AG04449 (cell line): ENCODE measurements around the gene TSPAN14.
"Not testable (repeated sequence)": the region's sequence is repeated elsewhere in the genome, so short reads cannot be mapped to it uniquely, and the experiment has no call there.

Source experiments
- CTCF ChIA-PET: fragments of 350-600 bp; formaldehyde crosslinking; extraction: SDS; loops from one replicate; lab custom pipeline; 2021; ENCODE audit warnings: antibody characterized with exemption; lab: Yijun Ruan, JAX
- POLR2A ChIA-PET: fragments of 400-600, 350-600 bp; formaldehyde crosslinking; extraction: SDS; loops from one replicate; lab custom pipeline; 2020; ENCODE audit warnings: antibody characterized with exemption, inconsistent platforms; lab: Yijun Ruan, JAX
- DNase-seq: peaks from one replicate; pipeline ENCODE4 v3.0.0-alpha.2; 2010; ENCODE audit warnings: low read depth, low spot score
- H3K4me3 ChIP-seq: 2 replicates; pipeline ENCODE4 v1.5.1; 2011; ENCODE audit warnings: low read depth, mild to moderate bottlenecking, control low read depth, low read length
- TF ChIP-seq, protein P1 (sequence below): IDR thresholded peaks from one replicate; pipeline ENCODE4 v1.5.1; 2011; ENCODE audit warnings: mild to moderate bottlenecking, moderate library complexity, low read length, control low read depth, inconsistent platforms; ENCODE audit not compliant: insufficient read depth; ENCODE audit errors: missing control alignments

TSPAN14 gene

GRCh38 chr10:80416479-80417098 lies 37.5 kb upstream of the TSPAN14 start:
- POLR2A ChIA-PET = no interaction called here
- CTCF ChIA-PET = no interaction called here
- DNase-seq = no peak
- H3K4me3 ChIP-seq = no peak overlapping the region
- TF ChIP-seq, protein P1, sequence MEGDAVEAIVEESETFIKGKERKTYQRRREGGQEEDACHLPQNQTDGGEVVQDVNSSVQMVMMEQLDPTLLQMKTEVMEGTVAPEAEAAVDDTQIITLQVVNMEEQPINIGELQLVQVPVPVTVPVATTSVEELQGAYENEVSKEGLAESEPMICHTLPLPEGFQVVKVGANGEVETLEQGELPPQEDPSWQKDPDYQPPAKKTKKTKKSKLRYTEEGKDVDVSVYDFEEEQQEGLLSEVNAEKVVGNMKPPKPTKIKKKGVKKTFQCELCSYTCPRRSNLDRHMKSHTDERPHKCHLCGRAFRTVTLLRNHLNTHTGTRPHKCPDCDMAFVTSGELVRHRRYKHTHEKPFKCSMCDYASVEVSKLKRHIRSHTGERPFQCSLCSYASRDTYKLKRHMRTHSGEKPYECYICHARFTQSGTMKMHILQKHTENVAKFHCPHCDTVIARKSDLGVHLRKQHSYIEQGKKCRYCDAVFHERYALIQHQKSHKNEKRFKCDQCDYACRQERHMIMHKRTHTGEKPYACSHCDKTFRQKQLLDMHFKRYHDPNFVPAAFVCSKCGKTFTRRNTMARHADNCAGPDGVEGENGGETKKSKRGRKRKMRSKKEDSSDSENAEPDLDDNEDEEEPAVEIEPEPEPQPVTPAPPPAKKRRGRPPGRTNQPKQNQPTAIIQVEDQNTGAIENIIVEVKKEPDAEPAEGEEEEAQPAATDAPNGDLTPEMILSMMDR = no peak

DNA sequence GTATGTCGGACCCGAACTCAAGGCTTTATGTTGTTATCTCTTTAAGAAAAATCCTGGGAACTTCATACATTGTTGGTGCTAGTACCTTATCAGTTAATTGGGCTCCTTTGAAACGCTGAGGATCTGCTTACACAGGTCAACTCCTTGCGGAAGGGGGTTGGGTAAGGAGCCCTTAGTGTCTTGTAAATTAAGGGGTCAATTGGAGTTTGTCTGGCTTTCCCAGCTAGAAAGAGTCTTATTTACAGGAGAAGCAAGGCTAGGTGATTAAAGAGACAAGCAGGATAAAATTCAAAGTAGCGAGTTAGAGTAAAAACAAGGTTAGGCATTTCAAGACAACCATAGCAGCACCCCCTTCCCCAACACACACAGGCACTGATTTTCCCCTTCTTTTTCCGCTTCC lies 36.9 kb upstream of the TSPAN14 start:
- DNase-seq, H3K4me3 ChIP-seq, POLR2A ChIA-PET, CTCF ChIA-PET: not testable (repeated sequence)

GRCh38 chr10:80421050-80421706 lies 32.9 kb upstream of the TSPAN14 start:
- H3K4me3 ChIP-seq = no peak overlapping the region
- no peak for DNase-seq
- TF ChIP-seq, protein P1 = no peak
- ChIA-PET POLR2A (no interaction called here), CTCF (no interaction called here)

- TF ChIP-seq, protein P1 = no peak
- CTCF ChIA-PET = interaction anchor here (2.5 kb wide), 1 partner anchor 83 kb away, joined by 10 read pairs; no protein-coding TSS in a partner anchor
- no peak for DNase-seq
- POLR2A ChIA-PET = no interaction called here
- no peak overlapping the region for H3K4me3 ChIP-seq
These were observed 32.2 kb upstream of the TSPAN14 start for GRCh38 chr10:80421707-80422536.

- ChIA-PET POLR2A (no interaction called here), CTCF (no interaction called here)
- TF ChIP-seq, protein P1 = no peak
- DNase-seq = no peak
- H3K4me3 ChIP-seq = no peak overlapping the region
These were observed 28.2 kb upstream of the TSPAN14 start for GRCh38 chr10:80425901-80426300.

- ChIA-PET POLR2A (no interaction called here), CTCF (no interaction called here)
- H3K4me3 ChIP-seq = no peak overlapping the region
These were observed 26.6 kb upstream of the TSPAN14 start for GRCh38 chr10:80427541-80427940.

More at GRCh38 chr10:80427541-80427940, 26.6 kb upstream of the TSPAN14 start:
- DNase-seq = no peak
- TF ChIP-seq, protein P1 = no peak
